ENCODE results near the gene UNC5A.

UNC5A gene

DNA sequence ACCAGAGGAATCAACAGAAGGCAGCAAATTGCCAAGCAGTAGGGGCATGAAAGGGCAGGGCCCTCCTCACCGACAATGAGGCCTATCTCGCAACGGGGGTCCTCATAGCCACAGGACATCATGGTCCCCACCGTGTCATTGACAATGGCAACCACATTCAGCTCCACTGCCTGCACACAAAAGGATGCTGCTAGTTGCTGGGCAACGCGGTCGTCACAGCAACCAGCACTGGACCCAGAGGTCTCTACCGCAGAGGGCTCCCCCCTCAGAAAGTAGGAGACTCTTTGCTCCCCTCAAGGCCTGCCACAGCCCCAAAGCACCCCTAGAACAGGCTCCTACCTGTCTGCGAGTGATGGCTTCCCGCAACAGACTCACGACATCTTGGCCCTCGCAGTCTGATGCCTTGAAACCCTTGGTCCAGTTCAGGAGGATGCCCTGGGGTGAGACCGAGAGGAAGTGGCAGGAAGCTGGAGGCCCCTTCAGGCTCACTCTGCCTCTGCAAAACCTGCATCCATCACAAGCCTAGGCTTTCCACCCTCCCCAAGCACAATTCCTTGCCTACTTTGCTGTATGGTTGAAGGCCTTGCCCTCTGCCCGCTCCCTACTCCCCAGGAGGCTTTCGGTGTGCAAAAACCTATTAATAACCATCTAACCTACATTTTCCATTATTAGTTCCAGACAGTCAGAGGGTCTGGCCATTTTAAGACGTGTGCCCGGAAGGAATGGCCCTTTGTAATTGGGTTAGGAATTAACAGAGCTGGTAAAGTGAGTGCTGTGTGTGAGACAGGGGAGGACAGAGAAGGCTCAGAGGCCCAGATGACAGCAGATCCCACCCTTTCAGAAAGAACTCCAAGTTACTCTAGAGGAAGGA is 73.6 kb downstream of the UNC5A start:
- no peaks in the 10 kb centered on the region for H3K36me3 ChIP-seq (ENCODE audit: control insufficient read depth, insufficient read depth, low read length)
- no peaks in the 10 kb centered on the region; the same call in 1 of the 2 replicates for H3K27me3 ChIP-seq (replicated peaks; ENCODE audit: control insufficient read depth, insufficient read depth, low read length)
- H3K4me3 ChIP-seq (replicated peaks; ENCODE audit: low read depth, low read length) = no peak overlapping the region
- TF ChIP-seq, protein P1, sequence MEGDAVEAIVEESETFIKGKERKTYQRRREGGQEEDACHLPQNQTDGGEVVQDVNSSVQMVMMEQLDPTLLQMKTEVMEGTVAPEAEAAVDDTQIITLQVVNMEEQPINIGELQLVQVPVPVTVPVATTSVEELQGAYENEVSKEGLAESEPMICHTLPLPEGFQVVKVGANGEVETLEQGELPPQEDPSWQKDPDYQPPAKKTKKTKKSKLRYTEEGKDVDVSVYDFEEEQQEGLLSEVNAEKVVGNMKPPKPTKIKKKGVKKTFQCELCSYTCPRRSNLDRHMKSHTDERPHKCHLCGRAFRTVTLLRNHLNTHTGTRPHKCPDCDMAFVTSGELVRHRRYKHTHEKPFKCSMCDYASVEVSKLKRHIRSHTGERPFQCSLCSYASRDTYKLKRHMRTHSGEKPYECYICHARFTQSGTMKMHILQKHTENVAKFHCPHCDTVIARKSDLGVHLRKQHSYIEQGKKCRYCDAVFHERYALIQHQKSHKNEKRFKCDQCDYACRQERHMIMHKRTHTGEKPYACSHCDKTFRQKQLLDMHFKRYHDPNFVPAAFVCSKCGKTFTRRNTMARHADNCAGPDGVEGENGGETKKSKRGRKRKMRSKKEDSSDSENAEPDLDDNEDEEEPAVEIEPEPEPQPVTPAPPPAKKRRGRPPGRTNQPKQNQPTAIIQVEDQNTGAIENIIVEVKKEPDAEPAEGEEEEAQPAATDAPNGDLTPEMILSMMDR (IDR thresholded peaks at IDR 0.05; ENCODE audit: insufficient read depth, low read length, poor library complexity, severe bottlenecking) = no peak
- DNase-seq (ENCODE audit: extremely low read depth, insufficient read length) = no peak

DNA sequence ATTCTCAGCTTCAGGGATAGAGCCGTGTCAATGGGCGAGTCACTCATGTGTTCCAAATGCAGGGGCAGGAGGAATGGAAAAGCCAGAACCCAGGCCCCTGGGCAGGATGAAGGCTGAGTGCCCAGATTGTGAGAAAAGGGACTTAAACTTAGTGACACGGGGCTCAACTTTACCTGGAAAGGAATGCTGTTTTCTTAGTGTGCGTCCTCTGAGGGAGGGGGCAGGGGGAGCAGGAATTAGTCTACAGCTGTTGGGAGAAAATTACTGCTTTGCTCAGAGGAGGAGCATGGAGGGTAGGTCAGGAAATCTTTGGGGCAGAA is 74.2 kb downstream of the UNC5A start:
- no peak overlapping the region for H3K4me3 ChIP-seq (replicated peaks; ENCODE audit: low read depth, low read length)
- TF ChIP-seq, protein P1 (IDR thresholded peaks at IDR 0.05; ENCODE audit: insufficient read depth, low read length, poor library complexity, severe bottlenecking) = no peak
- no peaks in the 10 kb centered on the region for H3K36me3 ChIP-seq (ENCODE audit: control insufficient read depth, insufficient read depth, low read length)
- no peak for DNase-seq (ENCODE audit: extremely low read depth, insufficient read length)
- H3K27me3 ChIP-seq (replicated peaks; ENCODE audit: control insufficient read depth, insufficient read depth, low read length) = no peaks in the 10 kb centered on the region; the same call in 1 of the 2 replicates

DNA sequence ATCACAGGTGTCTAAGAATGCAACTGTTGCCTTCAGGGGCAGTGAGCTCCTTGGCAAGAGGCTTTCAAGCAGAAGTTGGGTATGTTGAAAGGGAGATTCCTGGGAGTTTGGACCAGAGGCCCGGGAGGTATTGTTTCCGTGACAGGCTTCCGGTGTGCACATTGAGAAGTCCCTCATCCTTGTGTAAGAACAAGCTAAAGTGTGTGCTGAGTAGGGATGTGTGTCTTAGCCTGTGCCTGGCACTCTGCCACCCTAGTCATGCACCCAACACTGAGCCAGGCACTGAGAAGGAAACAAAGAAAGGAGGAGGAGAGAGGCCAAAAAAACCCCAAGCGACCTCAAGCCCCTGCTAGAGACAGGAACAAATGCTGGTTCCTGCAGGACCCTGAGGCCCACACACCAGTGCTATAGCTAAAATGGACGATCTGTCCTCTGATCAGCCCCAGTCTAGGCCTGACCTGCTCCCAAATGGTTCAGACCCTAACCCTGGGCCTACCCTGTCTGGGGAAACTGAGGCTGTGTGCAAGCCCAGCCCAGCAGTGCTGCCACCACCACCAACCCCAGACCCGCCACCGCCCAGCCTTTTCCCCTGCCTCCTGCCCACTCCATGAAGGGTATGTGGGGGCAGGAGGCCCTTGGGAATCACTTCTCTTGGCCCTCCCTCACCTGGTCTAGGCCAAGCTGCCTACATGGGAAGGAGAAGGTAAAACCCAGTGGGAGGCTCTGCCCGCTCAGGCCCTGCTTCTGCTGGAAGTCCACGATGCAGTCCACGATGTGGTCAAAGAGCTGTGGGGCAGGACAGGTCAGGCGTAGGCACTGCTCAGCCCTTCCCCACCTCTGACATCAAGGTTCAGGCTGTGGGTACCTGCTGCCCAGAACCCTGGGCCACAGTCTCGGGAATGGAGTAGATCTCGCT is 76.2 kb downstream of the UNC5A start:
- Histone ChIP-seq H3K27me3 (replicated peaks; ENCODE audit: control insufficient read depth, insufficient read depth, low read length) (no peaks in the 10 kb centered on the region; the same call in 1 of the 2 replicates), H3K4me3 (replicated peaks; ENCODE audit: low read depth, low read length) (no peak overlapping the region), H3K36me3 (ENCODE audit: control insufficient read depth, insufficient read depth, low read length) (no peaks in the 10 kb centered on the region)
- TF ChIP-seq, protein P1 (IDR thresholded peaks at IDR 0.05; ENCODE audit: insufficient read depth, low read length, poor library complexity, severe bottlenecking) = no peak
- no peak for DNase-seq (ENCODE audit: extremely low read depth, insufficient read length)

DNA sequence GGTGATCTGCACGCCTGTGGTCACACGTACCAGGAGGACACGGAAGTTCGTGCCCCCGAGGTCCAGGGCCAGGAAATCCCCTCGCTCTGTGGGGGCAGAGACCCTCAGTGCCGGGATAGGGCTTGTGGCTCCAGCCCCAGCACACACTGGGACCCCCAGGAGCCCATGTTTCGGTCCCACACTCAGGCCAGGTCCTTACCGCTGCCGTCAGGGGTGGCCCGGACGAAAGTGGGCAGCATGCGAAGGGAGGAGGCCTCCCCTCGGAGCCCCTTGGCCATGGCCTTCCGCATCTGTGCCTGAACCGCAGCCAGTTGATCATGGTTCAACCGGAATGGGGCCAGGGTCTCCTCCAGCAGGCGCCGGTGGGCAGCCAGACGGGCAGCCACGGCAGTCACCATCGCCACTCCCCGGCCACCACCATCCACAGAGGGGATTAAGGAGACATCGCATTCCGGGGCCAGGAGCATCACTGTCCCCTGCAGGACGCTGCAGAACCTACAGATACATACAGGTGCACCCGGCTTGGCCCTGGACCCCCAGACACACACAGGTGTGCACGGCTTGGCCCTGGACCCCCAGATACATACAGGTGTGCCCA is 77.0 kb downstream of the UNC5A start:
- TF ChIP-seq, protein P1 (IDR thresholded peaks at IDR 0.05; ENCODE audit: insufficient read depth, low read length, poor library complexity, severe bottlenecking) = no peak
- no peak overlapping the region for H3K4me3 ChIP-seq (replicated peaks; ENCODE audit: low read depth, low read length)

DNA sequence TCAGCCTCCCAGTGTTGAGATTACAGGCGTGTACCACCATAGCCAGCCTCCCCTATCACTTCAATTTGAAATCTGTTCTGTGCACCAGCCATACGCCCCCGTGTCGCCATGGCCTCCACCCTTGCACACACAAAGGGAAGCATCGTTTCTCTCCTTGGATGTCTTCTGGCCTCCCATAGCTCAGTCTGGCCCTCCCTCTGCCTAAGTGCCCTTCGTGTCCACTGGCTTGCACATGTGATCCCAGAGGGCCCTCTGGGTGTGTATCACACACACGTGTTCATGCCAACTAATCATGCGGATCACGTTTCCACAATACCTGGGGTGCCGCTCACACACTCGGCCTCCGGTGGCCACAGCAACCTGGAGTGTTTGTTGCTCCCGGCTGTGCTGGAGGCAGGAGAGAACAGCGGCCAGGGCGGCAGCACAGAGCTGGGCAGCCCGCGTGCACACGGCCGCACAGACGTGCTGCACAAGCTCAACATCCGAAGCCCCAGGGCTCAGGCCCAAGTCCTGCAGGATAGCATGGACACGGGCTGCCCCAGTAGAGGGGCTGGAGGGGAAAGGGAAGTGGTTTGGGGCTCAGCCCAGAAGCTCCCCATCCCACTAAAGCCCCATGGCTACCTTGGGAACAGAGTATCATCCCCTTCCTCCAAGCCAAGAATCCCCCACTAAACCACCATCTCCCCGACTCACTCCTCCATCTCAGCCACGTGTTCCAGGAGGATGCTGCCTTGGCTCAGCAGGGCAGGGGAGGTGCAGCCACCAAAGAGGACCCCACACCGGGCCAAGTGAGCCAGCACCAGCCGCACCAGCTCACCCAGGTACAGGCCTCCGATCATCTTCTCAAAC is 77.9 kb downstream of the UNC5A start:
- no peak for DNase-seq (ENCODE audit: extremely low read depth, insufficient read length)
- TF ChIP-seq, protein P1 (IDR thresholded peaks at IDR 0.05; ENCODE audit: insufficient read depth, low read length, poor library complexity, severe bottlenecking) = no peak
- H3K36me3 ChIP-seq (ENCODE audit: control insufficient read depth, insufficient read depth, low read length) = no peaks in the 10 kb centered on the region
- no peaks in the 10 kb centered on the region; the same call in 1 of the 2 replicates for H3K27me3 ChIP-seq (replicated peaks; ENCODE audit: control insufficient read depth, insufficient read depth, low read length)
- no peak overlapping the region for H3K4me3 ChIP-seq (replicated peaks; ENCODE audit: low read depth, low read length)

More for the DNA sequence above, 77.0 kb downstream of the UNC5A start:
- Histone ChIP-seq H3K36me3 (ENCODE audit: control insufficient read depth, insufficient read depth, low read length) (no peaks in the 10 kb centered on the region), H3K27me3 (replicated peaks; ENCODE audit: control insufficient read depth, insufficient read depth, low read length) (no peaks in the 10 kb centered on the region; the same call in 1 of the 2 replicates)
- DNase-seq (ENCODE audit: extremely low read depth, insufficient read length) = no peak

Data from GM06990 (cell line).